Esophagus muscularis mucosa (tissue), 2 donors: Measurements from ENCODE around the gene GHR.

ENCODE experiments used
- POLR2A ChIP-seq: fragments of 450-650 bp; IDR thresholded peaks from one replicate; pipeline ENCODE4 v1.6.1; 2017; ENCODE audit warnings: antibody characterized with exemption, moderate library complexity, mild to moderate bottlenecking, low read depth
- POLR2AphosphoS5 ChIP-seq, 2 donors: sonication (generic); formaldehyde crosslinking; IDR thresholded peaks; one replicate each; pipeline ENCODE4 v1.6.1; 2017; ENCODE audit warnings: antibody characterized with exemption in 2 of 2

- TF ChIP-seq POLR2A = no peak
- no peak for TF ChIP-seq POLR2AphosphoS5 (IDR thresholded peaks at IDR 0.05)
Measured at GRCh38 chr5:42374679-42375273, 48.5 kb upstream of the GHR start.
